Measurements from ENCODE around the gene VEZF1.
A peak's percentile ranks its signal among the peaks of the same experiment; 100 is the strongest.

The VEZF1 gene

GRCh38 chr17:57957120-57957850 is 30.8 kb downstream of the VEZF1 start:
- peaks cover 15% of the 10 kb centered on the region for H3K27me3 ChIP-seq (ENCODE audit: insufficient read depth, poor library complexity, severe bottlenecking)
- TF ChIP-seq GABPA (IDR thresholded peaks at IDR 0.05; ENCODE audit: low read depth) = no peak
- TF ChIP-seq SPI1 (IDR thresholded peaks at IDR 0.05; ENCODE audit: borderline replicate concordance, low read depth) = no peak
- no peak overlapping the region for H3K27ac ChIP-seq (replicated peaks)

GRCh38 chr17:57956291-57957119 is 31.5 kb downstream of the VEZF1 start:
- Histone ChIP-seq H3K4me3 (replicated peaks; ENCODE audit: insufficient read depth, low read length) (no peak overlapping the region), H3K27ac (replicated peaks) (no peak overlapping the region), H3K27me3 (ENCODE audit: insufficient read depth, poor library complexity, severe bottlenecking) (peaks cover 15% of the 10 kb centered on the region)
- DNase-seq (ENCODE audit: low read depth in 1 of 2, low spot score in 1 of 2) = peak in 1 of 2 experiments; percentile 46
- TF ChIP-seq GABPA (IDR thresholded peaks at IDR 0.05; ENCODE audit: low read depth) (no peak), POLR2AphosphoS5 (IDR thresholded peaks at IDR 0.05; ENCODE audit: low read depth) (no peak), CTCF (IDR thresholded peaks at IDR 0.05; ENCODE audit: insufficient read depth, low read length) (no peak), REST (IDR thresholded peaks at IDR 0.05; ENCODE audit: insufficient replicate concordance, low read depth) (no peak), SPI1 (IDR thresholded peaks at IDR 0.05; ENCODE audit: borderline replicate concordance, low read depth) (no peak)

More at GRCh38 chr17:57957120-57957850, 30.8 kb downstream of the VEZF1 start:
- no peak for DNase-seq (ENCODE audit: low read depth in 1 of 2, low spot score in 1 of 2)
- H3K4me3 ChIP-seq (replicated peaks; ENCODE audit: insufficient read depth, low read length) = no peak overlapping the region

- DNase-seq (ENCODE audit: low read depth in 1 of 2, low spot score in 1 of 2) = peak in 1 of 2 experiments; percentile 63
- no peak within 1 kb of the TSS for H3K27ac ChIP-seq (replicated peaks)
- peaks cover 15% of the 10 kb centered on the region for H3K27me3 ChIP-seq (ENCODE audit: insufficient read depth, poor library complexity, severe bottlenecking)
- peak within 1 kb of the TSS; percentile 44 for H3K4me3 ChIP-seq (replicated peaks; ENCODE audit: insufficient read depth, low read length)
- TF ChIP-seq SPI1 (IDR thresholded peaks at IDR 0.05; ENCODE audit: borderline replicate concordance, low read depth) (no peak), GABPA (IDR thresholded peaks at IDR 0.05; ENCODE audit: low read depth) (no peak), CTCF (IDR thresholded peaks at IDR 0.05; ENCODE audit: insufficient read depth, low read length) (no peak), REST (IDR thresholded peaks at IDR 0.05; ENCODE audit: insufficient replicate concordance, low read depth) (no peak), POLR2AphosphoS5 (IDR thresholded peaks at IDR 0.05; ENCODE audit: low read depth) (no peak)
Measured at GRCh38 chr17:57955183-57955931, 32.7 kb downstream of the VEZF1 start, which contains the start of gene CUEDC1. Gene CUEDC1, minus strand, starts transcription at chr17:57955412. Its CDS starts 69,848 bp downstream, at chr17:57885564.
